GM12872 (cell line): ENCODE measurements around the gene SCN8A.

Experiments
- CTCF ChIP-seq: IDR thresholded peaks from 3 replicates; pipeline ENCODE4 v1.5.1; 2011; ENCODE audit warnings: low read depth, mild to moderate bottlenecking, low read length, moderate library complexity; ENCODE audit not compliant: insufficient read depth

The SCN8A gene

GRCh38 chr12:51806896-51807295, 215.9 kb downstream of the SCN8A start:
- no peak for TF ChIP-seq CTCF

GRCh38 chr12:51809193-51809592, 218.2 kb downstream of the SCN8A start:
- no peak for TF ChIP-seq CTCF

GRCh38 chr12:51811203-51812202, 220.5 kb downstream of the SCN8A start:
- TF ChIP-seq CTCF, result no peak

- TF ChIP-seq CTCF, result no peak
These were observed 221.8 kb downstream of the SCN8A start for GRCh38 chr12:51812871-51813270.

- TF ChIP-seq CTCF, result no peak
These were observed 222.9 kb downstream of the SCN8A start for GRCh38 chr12:51813931-51814310.

GRCh38 chr12:51814311-51815088, 223.5 kb downstream of the SCN8A start:
- peak; percentile 70 for TF ChIP-seq CTCF

- TF ChIP-seq CTCF, result no peak
These were observed 224.5 kb downstream of the SCN8A start for GRCh38 chr12:51815571-51815970.
